GM08714 (cell line): ENCODE results near the gene INPP4B.

Experiments
- H3K4me3 ChIP-seq: fragments of 200-500 bp; sonication (Bioruptor generic); 2 replicates; pipeline ENCODE4 v1.5.1; 2014; ENCODE audit warnings: mild to moderate bottlenecking, low read length, inconsistent platforms
- ZNF274 ChIP-seq: IDR thresholded peaks from 2 replicates; pipeline ENCODE4 v1.6.1; 2012; ENCODE audit warnings: mild to moderate bottlenecking, low read depth, low read length

Gene INPP4B

GRCh38 chr4:142126890-142127497, 719.1 kb downstream of the INPP4B start:
- no peak for TF ChIP-seq ZNF274
- no peak overlapping the region for H3K4me3 ChIP-seq

DNA sequence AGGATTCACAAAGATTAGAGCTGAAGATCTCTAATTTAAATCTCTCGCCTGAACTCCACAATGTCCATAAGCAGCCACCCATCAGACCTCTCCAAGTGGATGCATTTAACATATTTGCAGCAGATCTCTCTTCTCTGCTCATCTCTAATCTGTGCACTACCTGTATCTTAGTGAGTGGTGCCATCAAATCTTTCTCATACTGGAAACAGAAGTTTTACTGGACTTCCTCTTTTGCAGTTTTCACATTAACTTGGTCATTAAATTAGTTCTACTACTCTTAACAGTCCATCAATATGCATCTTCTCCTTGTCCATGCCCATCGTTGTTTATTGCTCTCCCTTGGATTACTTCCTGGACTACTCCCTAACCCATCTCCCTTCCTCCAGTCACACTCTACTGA, 721.2 kb downstream of the INPP4B start:
- no peak for TF ChIP-seq ZNF274
- H3K4me3 ChIP-seq = no peak overlapping the region

GRCh38 chr4:142121448-142122350, 724.4 kb downstream of the INPP4B start:
- no peak overlapping the region for H3K4me3 ChIP-seq
- TF ChIP-seq ZNF274 = no peak

GRCh38 chr4:142120921-142121320, 725.2 kb downstream of the INPP4B start:
- no peak overlapping the region for H3K4me3 ChIP-seq
- TF ChIP-seq ZNF274 = no peak

DNA sequence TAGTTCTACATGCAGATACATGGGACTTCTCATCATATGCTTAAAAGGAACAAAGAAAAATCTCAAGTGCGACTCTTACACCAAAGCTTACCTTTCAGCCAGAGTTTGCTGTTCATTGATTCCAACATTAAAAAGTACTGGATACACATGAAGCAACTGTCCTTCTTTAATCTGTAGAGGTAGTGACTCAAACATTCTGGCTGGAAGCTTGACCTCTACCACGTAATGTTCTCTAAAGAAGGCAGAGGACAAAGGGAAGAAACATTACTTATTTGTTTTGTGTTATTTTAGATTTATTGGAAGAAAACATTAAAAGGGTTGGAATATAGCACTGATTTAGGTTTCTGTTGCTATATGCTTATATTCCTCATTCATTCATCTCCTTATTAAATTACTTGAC, 733.6 kb downstream of the INPP4B start:
- TF ChIP-seq ZNF274 = no peak
- H3K4me3 ChIP-seq = no peak overlapping the region

- TF ChIP-seq ZNF274 = no peak
- no peak overlapping the region for H3K4me3 ChIP-seq
These were observed 736.0 kb downstream of the INPP4B start for GRCh38 chr4:142110136-142110535.

- TF ChIP-seq ZNF274 = no peak
- no peak overlapping the region for H3K4me3 ChIP-seq
These were observed 742.1 kb downstream of the INPP4B start for GRCh38 chr4:142104041-142104440.

DNA sequence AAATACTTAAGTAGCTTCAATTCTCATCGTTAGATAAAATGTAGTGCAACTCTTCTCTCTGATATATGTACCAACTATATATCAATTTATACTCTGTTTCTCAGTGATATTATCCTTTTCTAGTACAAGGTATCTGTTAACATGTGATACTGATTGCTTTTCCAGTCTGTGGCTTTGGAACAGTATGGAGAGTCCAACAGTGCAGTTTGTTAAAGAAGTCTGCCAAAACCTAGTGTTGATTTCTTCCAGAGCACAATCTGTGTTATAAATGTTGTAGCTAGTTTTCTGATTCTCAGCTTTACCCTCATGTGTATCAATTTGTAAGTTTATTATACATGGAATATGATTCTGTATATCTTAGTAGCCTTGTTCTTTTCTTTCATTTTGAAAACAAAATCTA, 744.7 kb downstream of the INPP4B start:
- no peak overlapping the region for H3K4me3 ChIP-seq
- no peak for TF ChIP-seq ZNF274

GRCh38 chr4:142100941-142101340, 745.2 kb downstream of the INPP4B start:
- H3K4me3 ChIP-seq = no peak overlapping the region
- TF ChIP-seq ZNF274 = no peak

GRCh38 chr4:142098900-142099545, 747.1 kb downstream of the INPP4B start:
- no peak for TF ChIP-seq ZNF274
- no peak overlapping the region for H3K4me3 ChIP-seq

GRCh38 chr4:142098380-142098779, 747.7 kb downstream of the INPP4B start:
- no peak for TF ChIP-seq ZNF274
- no peak overlapping the region for H3K4me3 ChIP-seq

GRCh38 chr4:142097015-142097414, 749.1 kb downstream of the INPP4B start:
- no peak for TF ChIP-seq ZNF274
- H3K4me3 ChIP-seq = no peak overlapping the region

GRCh38 chr4:142095886-142096605, 750.1 kb downstream of the INPP4B start:
- TF ChIP-seq ZNF274 = no peak
- no peak overlapping the region for H3K4me3 ChIP-seq

GRCh38 chr4:142092941-142093340, 753.2 kb downstream of the INPP4B start:
- no peak overlapping the region for H3K4me3 ChIP-seq
- no peak for TF ChIP-seq ZNF274
